ENCODE measurements around the gene CFAP74.

The CFAP74 gene

DNA sequence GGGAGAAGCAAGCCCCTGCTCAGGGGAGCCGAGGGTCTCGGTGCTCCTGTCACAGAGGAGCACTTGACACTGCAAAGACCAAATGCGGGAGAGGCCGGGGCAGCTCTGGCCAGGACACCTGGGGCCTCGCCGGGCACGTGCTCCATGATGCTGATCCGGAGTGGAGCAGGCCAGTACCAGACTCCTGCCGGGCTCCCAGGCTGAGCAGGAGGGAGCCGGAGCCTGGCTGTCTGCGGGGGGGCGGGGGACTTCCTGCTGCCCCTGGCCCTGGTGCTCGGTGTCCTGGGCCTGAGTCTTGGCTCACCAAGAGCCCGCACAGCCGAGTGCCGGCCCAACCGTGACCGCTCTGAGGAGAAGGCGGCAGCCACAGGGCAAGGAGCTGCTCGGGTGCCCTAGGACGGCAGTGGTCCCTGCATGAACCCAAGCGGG, 46.0 kb downstream of the CFAP74 start:
- no peak for TF ChIP-seq YY1 (IDR thresholded peaks at IDR 0.05; ENCODE audit: low read depth)
- no peak for TF ChIP-seq MAX (IDR thresholded peaks at IDR 0.05)
- no peak for TF ChIP-seq EP300 (IDR thresholded peaks at IDR 0.05; ENCODE audit: borderline replicate concordance)
- TF ChIP-seq TAF1 (IDR thresholded peaks at IDR 0.05; ENCODE audit: low read depth) = no peak
- no peak for TF ChIP-seq EGR1 (IDR thresholded peaks at IDR 0.05)
- TF ChIP-seq RAD21 (IDR thresholded peaks at IDR 0.05; ENCODE audit: low read depth) = no peak
- TF ChIP-seq CEBPB (IDR thresholded peaks at IDR 0.05) = no peak
- TF ChIP-seq TEAD4 (IDR thresholded peaks at IDR 0.05) = no peak
- no peak for TF ChIP-seq TCF12 (IDR thresholded peaks at IDR 0.05; ENCODE audit: low read depth)

GRCh38 chr1:1956586-1957532, 46.7 kb downstream of the CFAP74 start:
- TF ChIP-seq EP300 (IDR thresholded peaks at IDR 0.05; ENCODE audit: borderline replicate concordance) = no peak
- no peak for TF ChIP-seq ZBTB7A (IDR thresholded peaks at IDR 0.05; ENCODE audit: low read depth)

- no peak for TF ChIP-seq ZBTB7A (IDR thresholded peaks at IDR 0.05; ENCODE audit: low read depth)
Observed at GRCh38 chr1:1956101-1956500, 47.5 kb downstream of the CFAP74 start.

GRCh38 chr1:1955621-1956094, 47.9 kb downstream of the CFAP74 start:
- TF ChIP-seq TCF12 (IDR thresholded peaks at IDR 0.05; ENCODE audit: low read depth) (no peak), EP300 (IDR thresholded peaks at IDR 0.05; ENCODE audit: borderline replicate concordance) (no peak), EGR1 (IDR thresholded peaks at IDR 0.05) (no peak), TEAD4 (IDR thresholded peaks at IDR 0.05) (no peak), FOXM1 (IDR thresholded peaks at IDR 0.05; ENCODE audit: borderline replicate concordance, low read depth) (no peak), CEBPB (IDR thresholded peaks at IDR 0.05) (no peak)

DNA sequence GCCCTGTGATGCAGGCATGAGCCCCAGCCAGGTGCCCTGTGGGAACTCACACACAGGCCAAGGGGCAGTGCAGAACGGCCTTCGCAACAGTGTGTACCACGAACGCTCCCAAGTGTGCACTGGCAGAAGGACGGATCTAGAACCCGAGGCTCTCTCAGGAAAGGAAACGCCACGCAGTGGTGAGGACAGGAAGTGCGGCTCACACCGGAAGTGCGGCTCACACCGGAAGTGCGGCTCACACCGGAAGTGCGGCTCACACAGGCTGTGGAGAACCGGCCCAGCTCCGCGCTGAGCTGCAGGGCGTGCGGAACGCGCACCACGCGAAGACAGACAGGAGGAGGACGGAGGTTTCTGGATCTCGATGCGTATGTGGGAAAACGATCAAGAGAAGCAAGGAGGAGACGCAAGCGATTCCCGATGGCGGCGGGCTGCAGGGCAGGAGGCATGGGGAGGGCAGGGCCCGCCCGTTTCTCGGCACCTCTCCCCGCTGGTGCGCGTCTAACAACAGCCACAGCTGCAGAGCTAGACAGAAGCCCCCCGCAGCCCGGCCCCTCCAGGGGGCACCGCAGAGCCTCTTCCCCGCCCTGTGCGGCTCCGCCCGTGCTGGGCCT, 48.6 kb downstream of the CFAP74 start:
- TF ChIP-seq USF1 (IDR thresholded peaks at IDR 0.05) = no peak
- no peak for TF ChIP-seq TCF12 (IDR thresholded peaks at IDR 0.05; ENCODE audit: low read depth)
- TF ChIP-seq EP300 (IDR thresholded peaks at IDR 0.05; ENCODE audit: borderline replicate concordance) = no peak
- no peak for TF ChIP-seq NFIC (IDR thresholded peaks at IDR 0.05)

DNA sequence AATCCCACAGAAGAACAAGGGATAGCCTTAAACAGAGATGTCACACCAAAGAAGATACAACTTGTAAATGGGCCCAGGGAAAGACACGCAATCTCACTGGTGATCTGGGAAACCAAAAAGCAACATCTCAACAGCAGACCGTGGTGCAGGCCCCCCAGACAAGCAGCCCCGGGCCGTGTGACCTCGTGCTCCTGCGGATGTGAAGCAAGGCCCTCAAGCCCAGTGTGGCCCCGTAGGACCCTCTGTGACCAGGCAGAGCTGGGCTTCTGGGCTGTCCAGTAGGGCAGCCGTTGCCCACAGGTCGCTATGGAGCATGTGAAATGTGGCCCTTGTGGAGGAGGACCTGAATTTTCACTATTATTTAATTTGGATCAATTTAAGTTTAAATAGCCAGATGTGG, 49.6 kb downstream of the CFAP74 start:
- TF ChIP-seq CEBPB (IDR thresholded peaks at IDR 0.05) = no peak
- TF ChIP-seq TAF1 (IDR thresholded peaks at IDR 0.05; ENCODE audit: low read depth) = no peak
- no peak for TF ChIP-seq NFIC (IDR thresholded peaks at IDR 0.05)
- TF ChIP-seq CREB1 (IDR thresholded peaks at IDR 0.05; ENCODE audit: low read depth) = no peak
- no peak for TF ChIP-seq REST (IDR thresholded peaks at IDR 0.05; ENCODE audit: low read depth)
- no peak for TF ChIP-seq YY1 (IDR thresholded peaks at IDR 0.05; ENCODE audit: low read depth)
- TF ChIP-seq EGR1 (IDR thresholded peaks at IDR 0.05) = no peak
- TF ChIP-seq USF1 (IDR thresholded peaks at IDR 0.05) = no peak
- TF ChIP-seq ZBTB7A (IDR thresholded peaks at IDR 0.05; ENCODE audit: low read depth) = no peak
- TF ChIP-seq TEAD4 (IDR thresholded peaks at IDR 0.05) = no peak
- no peak for TF ChIP-seq RAD21 (IDR thresholded peaks at IDR 0.05; ENCODE audit: low read depth)
- no peak for TF ChIP-seq FOXM1 (IDR thresholded peaks at IDR 0.05; ENCODE audit: borderline replicate concordance, low read depth)

DNA sequence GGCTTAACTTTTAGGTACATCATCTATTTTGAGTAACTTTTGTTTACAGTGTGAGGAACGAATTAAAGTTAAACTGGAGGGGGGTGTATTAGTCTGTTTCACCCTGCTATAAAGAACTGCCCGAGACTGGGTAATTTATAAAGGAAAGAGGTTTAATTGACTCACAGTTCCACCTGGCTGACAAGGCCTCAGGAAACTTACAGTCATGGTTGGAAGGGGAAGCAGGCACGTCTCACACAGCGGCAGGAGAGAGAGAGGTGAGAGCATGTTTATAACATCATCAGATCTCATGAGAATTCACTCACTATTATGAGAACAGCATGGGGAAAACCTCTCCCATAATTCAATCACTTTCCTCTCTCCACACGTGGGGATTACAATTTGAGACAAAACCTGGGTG, 52.6 kb downstream of the CFAP74 start:
- no peak for TF ChIP-seq ZBTB7A (IDR thresholded peaks at IDR 0.05; ENCODE audit: low read depth)
- no peak for TF ChIP-seq REST (IDR thresholded peaks at IDR 0.05; ENCODE audit: low read depth)
- TF ChIP-seq NFIC (IDR thresholded peaks at IDR 0.05) = no peak
- TF ChIP-seq EP300 (IDR thresholded peaks at IDR 0.05; ENCODE audit: borderline replicate concordance) = no peak
- TF ChIP-seq FOXM1 (IDR thresholded peaks at IDR 0.05; ENCODE audit: borderline replicate concordance, low read depth) = no peak
- TF ChIP-seq CEBPB (IDR thresholded peaks at IDR 0.05) = no peak
- TF ChIP-seq TCF12 (IDR thresholded peaks at IDR 0.05; ENCODE audit: low read depth) = no peak
- TF ChIP-seq USF1 (IDR thresholded peaks at IDR 0.05) = no peak
- TF ChIP-seq TEAD4 (IDR thresholded peaks at IDR 0.05) = no peak
- no peak for TF ChIP-seq YY1 (IDR thresholded peaks at IDR 0.05; ENCODE audit: low read depth)
- no peak for TF ChIP-seq CREB1 (IDR thresholded peaks at IDR 0.05; ENCODE audit: low read depth)
- no peak for TF ChIP-seq TAF1 (IDR thresholded peaks at IDR 0.05; ENCODE audit: low read depth)
- TF ChIP-seq EGR1 (IDR thresholded peaks at IDR 0.05) = no peak
- no peak for TF ChIP-seq MAX (IDR thresholded peaks at IDR 0.05)
- TF ChIP-seq RAD21 (IDR thresholded peaks at IDR 0.05; ENCODE audit: low read depth) = no peak
